Activated CD4-positive, alpha-beta T cell treated with anti-CD3 and anti-CD28 coated beads, Interleukin-2, Interleukin-4, amounts not matched to agents 100 ng/mL and 50 ng/mL, durations not matched to agents 16 hours and 8 hours (primary cell): ENCODE measurements around the gene FOXD4.
"Not testable (repeated sequence)": the region's sequence is repeated elsewhere in the genome, so short reads cannot be mapped to it uniquely, and the experiment has no call there.

ENCODE experiments used
- DNase-seq: peaks from one replicate; pipeline ENCODE4 v3.0.0-alpha.2; 2020; ENCODE audit warnings: low spot score

FOXD4 gene

DNA sequence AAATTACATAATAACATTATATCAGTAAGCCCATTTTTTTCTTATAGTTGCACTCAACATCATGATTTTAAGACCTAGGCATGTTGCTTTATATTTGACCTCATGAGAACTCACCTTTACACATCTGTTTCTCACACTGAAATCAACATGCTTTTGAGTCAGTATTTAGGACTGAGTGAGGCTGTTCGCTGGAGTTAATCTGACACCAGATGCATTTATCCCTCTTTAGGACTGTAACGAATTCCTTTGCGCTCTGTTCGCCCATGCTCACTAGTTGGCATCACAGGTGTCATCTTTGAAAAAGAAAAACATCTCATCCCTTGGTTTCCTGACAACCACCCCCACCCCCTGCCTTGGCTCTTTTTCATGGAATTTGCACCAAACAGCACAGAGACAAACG is 24.3 kb downstream of the FOXD4 start:
- not testable (repeated sequence) for DNase-seq

DNA sequence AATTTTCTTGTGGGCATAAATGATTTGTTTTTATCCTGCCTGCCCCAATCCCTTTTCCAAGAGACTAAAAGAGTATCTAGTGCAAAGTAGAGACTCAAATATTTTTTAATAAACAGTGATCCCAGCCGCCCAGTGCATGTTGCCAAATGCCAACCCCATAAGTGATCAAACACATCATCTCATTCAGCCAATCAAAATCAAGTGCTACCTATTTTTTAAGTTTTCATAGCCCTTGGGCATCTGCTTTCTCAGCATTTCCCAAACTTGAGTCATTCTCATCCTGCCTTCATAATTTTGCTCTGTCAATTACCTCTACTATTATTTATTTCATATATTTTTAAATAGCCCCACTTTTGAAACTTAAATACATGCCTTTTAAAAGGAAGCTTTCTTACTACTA is 27.4 kb downstream of the FOXD4 start:
- not testable (repeated sequence) for DNase-seq

DNA sequence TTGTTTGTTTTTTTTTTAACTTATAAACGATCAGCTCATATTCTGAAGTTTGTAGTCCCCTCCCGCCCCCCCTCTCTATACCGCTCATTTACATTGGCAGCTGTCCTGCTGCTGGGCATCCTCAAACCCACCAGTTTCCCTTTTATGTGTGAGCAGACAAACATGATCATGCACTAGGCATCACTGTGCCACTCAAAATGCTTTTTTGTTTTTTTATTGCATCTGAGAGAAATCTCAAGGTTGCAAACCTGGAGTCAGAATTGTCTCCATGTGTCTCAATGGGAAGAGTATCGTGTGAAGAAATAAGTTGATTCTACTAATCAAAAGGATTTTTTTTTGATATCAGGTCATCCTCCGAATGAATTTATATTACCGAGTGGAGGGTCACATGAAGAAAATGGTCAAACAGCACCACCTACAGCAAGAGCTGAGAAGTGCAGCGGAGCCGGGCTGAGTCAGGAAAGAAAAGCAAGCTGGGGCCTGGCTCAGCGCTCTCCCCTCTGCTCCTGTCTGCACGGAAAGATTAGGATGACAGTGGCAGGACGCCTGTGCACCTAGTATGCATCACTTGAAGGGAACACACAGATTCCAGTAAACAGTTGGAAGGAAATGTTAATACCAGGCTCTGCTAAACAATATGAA is 29.7 kb downstream of the FOXD4 start:
- not testable (repeated sequence) for DNase-seq

DNA sequence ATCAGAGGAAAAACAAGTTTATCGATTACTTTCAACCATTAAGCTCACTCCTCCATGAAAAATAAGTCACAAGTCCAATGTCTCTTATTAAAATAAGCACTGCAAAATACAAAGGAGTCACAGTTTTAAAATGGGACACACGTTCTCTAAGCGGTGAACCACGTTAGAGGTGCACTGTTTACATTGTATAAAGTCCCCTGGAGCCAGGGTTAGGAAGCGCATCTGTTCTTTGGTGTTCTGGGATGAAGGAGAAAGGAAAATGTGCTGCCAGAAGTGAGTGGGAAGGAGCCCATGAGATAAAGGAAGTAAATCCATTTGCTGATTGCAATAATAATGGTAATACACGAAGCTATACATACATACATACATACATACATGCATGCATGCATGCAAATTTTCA is 30.4 kb downstream of the FOXD4 start:
- not testable (repeated sequence) for DNase-seq

DNA sequence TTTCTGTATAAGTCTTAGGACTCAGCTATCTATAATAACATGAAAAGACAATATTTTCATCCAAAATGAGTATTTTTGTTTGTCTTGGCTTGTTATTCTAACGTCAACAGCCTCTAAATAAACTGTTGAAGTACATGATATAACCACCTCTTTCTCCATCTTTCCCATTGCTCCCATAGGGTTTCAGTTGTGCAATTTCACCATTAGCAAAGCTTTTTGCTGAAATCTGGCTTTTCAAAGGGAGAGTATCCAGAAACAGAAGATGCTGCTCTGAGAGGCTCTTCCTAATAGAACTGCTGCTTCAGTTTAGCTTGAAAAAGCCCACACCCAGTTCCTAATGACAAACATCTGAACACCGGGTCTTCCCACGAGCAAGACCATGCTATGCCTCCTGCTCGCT is 31.1 kb downstream of the FOXD4 start:
- not testable (repeated sequence) for DNase-seq

DNA sequence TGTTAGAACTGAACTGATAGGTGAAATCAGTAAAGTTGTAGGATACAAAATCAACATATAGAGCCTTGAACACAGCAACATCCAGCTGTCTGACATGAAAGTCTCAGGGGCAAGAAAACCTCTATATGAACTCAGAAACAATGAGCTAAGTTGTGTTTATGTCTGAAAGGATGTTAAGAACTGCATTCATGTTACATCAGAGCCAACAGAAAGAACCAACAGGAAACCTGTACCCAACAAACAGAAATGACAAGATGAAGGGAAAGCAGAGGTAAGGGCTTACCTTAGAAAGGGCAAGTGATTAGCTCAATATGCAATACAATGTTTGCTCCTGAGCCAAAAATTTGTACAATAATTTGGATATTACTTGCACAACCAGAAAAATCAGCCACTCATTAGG is 31.5 kb downstream of the FOXD4 start:
- not testable (repeated sequence) for DNase-seq

DNA sequence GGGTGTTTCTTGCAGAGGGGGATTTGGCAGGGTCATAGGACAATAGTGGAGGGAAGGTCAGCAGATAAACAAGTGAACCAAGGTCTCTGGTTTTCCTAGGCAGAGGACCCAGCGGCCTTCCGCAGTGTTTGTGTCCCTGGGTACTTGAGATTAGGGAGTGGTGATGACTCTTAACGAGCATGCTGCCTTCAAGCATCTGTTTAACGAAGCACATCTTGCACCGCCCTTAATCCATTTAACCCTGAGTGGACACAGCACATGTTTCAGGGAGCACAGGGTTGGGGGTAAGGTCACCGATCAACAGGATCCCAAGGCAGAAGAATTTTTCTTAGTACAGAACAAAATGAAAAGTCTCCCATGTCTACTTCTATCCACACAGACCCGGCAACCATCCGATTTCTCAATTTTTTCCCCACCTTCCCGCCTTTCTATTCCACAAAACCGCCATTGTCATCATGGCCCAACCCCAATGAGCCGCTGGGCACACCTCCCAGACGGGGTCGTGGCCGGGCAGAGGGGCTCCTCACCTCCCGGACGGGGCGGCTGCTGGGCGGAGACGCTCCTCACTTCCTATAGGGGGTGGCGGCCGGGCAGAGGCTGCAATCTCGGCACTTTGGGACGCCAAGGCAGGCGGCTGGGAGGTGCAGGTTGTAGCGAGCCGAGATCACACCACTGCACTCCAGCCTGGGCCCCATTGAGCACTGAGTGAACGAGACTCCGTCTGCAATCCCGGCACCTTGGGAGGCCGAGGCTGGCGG is 35.1 kb downstream of the FOXD4 start:
- not testable (repeated sequence) for DNase-seq

DNA sequence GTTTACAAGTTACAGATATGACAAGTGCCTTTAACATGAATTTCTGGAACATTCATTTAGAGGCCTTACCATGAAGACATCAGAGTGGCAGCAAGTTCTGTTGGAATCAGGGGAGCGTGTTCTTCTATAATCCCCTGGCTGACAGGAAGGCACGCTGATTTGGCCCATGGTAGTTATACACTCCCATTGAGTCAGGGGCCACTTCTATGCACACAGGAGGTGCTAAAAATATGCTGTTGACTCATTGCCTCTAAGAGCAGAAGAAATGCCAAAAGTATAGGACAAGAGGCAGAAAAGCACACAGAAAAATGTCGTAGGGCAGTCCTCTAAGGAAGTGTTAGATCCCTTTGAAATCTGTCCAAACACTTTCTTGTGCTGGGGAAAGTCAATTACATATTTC is 39.9 kb downstream of the FOXD4 start:
- not testable (repeated sequence) for DNase-seq

DNA sequence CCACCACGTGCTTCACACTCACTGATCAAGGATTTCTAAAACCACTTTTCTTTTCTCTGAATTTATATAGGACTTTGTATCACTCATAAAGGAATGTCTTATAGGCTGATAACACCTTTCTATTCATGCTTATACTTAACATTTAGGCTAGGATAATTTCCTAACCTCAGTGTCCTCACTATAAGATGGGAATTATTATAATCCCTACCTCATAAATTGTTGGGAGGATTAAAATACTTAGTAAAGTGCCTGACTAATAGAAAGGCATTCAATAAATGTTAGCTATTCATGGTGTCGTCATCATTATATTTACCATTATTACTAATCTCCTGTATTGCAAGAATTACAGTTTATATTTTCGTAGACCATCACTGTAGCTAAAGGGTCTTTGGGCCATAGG is 41.8 kb downstream of the FOXD4 start:
- DNase-seq = not testable (repeated sequence)

DNA sequence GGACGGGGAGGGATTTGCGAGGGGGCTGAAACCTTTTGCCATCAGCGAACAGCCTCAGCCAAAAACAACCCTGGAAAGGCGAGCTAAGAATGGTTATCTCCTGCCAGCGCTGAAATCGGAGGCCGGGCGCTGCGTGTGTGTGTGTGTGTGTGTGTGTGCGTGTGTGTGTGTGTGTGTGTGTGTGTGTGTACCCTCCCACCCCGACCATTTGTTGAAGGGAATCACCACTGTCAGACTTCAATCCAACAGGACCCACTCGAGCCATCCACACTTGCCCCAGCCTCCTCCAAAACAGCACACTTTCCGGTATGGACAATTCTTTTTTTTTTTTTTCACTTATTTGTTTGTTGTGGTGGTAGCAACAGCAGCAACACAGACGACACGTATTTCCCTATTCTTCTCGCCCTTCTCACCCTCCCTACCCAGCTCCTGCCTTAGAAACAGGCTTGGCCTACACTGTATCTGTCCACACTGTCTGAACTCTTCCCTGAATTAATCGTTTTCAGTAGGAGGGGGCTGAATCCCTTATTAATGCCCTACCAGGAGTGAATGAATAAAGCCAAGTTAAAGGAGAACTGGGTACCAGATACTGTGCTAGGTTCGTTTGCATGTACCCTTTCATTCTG is 44.2 kb downstream of the FOXD4 start:
- not testable (repeated sequence) for DNase-seq

DNA sequence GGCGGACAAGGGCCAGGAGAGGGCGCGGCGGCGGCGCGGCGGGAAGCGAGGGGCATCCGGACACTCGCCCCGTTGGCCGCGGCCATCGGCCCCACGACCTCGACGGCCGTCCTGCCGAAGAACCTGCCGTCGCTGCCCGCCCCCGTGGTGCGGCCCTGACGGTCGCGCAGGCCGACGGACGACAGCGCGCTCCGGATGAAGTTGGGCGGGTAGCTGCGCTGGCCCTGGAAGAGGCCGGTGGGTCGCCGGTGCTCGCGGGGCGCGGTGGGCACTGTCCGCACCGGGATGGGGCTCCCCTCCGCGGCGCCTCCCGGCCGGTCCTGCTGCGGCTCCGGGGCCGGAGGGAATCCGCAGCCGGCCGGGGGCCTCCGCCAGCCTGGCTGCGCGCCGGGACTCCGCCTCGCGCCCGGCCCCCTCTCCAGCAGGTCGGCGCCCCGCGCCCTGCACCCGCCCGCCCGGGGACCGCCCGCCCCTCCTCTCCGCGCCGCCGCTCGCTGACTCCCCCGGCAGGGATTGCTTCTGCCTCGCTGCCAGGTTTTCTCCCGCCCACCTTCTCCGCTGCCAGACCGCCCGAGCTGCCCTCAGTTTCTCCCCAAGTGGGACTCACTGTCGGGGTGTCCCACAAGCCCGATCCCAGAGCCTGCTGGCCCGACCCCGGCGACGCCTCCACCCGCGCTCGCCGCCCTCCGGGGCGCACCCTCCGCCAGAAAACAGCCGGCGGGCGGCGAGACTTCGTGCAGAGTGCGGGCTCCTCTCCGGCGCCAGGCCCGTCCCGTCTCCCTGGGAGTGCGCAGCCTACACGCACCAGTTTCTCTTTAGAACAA is 44.9 kb downstream of the FOXD4 start:
- DNase-seq = not testable (repeated sequence)
